NCI-H187 (cell line): ENCODE data around the gene SNX25.
"Not testable (repeated sequence)": the region's sequence is repeated elsewhere in the genome, so short reads cannot be mapped to it uniquely, and the experiment has no call there.

Experiments
- DNase-seq, 2 experiments: peaks; one replicate each; lab custom pipeline; 2025; lab: John Stamatoyannopoulos, UW

The SNX25 gene

GRCh38 chr4:185344743-185345538, 135.5 kb downstream of the SNX25 start:
- no peak for DNase-seq

- no peak for DNase-seq
Observed at GRCh38 chr4:185346975-185347601, 137.7 kb downstream of the SNX25 start.

GRCh38 chr4:185351691-185352090, 142.3 kb downstream of the SNX25 start:
- DNase-seq = no peak

- no peak for DNase-seq
Observed at GRCh38 chr4:185352202-185352601, 142.8 kb downstream of the SNX25 start.

GRCh38 chr4:185352741-185353140, 143.3 kb downstream of the SNX25 start:
- no peak for DNase-seq

GRCh38 chr4:185357211-185357610, 147.8 kb downstream of the SNX25 start:
- DNase-seq = no peak

GRCh38 chr4:185357733-185358440, 148.5 kb downstream of the SNX25 start:
- no peak for DNase-seq

- no peak for DNase-seq
Observed at GRCh38 chr4:185358514-185358913, 149.1 kb downstream of the SNX25 start.

GRCh38 chr4:185358959-185359358, 149.6 kb downstream of the SNX25 start:
- no peak for DNase-seq

- DNase-seq = no peak
Observed at GRCh38 chr4:185359767-185360446, 150.5 kb downstream of the SNX25 start.

- DNase-seq = no peak
Observed at GRCh38 chr4:185361872-185362271, 152.5 kb downstream of the SNX25 start.

- not testable (repeated sequence) for DNase-seq
Observed at GRCh38 chr4:185362570-185362969, 153.2 kb downstream of the SNX25 start.

GRCh38 chr4:185363251-185363650, 153.9 kb downstream of the SNX25 start:
- no peak for DNase-seq

- DNase-seq = no peak
Observed at GRCh38 chr4:185364886-185365285, 155.5 kb downstream of the SNX25 start.

- DNase-seq = no peak
Observed at GRCh38 chr4:185369731-185370130, 160.3 kb downstream of the SNX25 start.

GRCh38 chr4:185370268-185370949, 161.0 kb downstream of the SNX25 start:
- DNase-seq = no peak

- no peak for DNase-seq
Observed at GRCh38 chr4:185371702-185372101, 162.3 kb downstream of the SNX25 start.

- DNase-seq = no peak
Observed at GRCh38 chr4:185374027-185374426, 164.6 kb downstream of the SNX25 start.

- DNase-seq = no peak
Observed at GRCh38 chr4:185374573-185374972, 165.2 kb downstream of the SNX25 start.

GRCh38 chr4:185378264-185378663, 168.9 kb downstream of the SNX25 start:
- DNase-seq = no peak
